A673 (cell line): ENCODE data around the gene RANBP10.

Experiments used
- EZH2 ChIP-seq: fragments of 200-600 bp; sonication (generic); IDR thresholded peaks from 2 replicates; pipeline ENCODE4 v1.6.1; 2017; ENCODE audit warnings: borderline replicate concordance, low read depth, mild to moderate bottlenecking, mixed read lengths, antibody characterized with exemption, low read length; ENCODE audit not compliant: poor library complexity, severe bottlenecking
- TF ChIP-seq, protein P1 (sequence below): fragments of 300-800, 200-600 bp; sonication (generic); conservative IDR thresholded peaks from 2 replicates; pipeline ENCODE4 v1.5.1; 2017; ENCODE audit warnings: low read depth, mild to moderate bottlenecking, antibody characterized with exemption, low read length, moderate library complexity, mixed read lengths

DNA sequence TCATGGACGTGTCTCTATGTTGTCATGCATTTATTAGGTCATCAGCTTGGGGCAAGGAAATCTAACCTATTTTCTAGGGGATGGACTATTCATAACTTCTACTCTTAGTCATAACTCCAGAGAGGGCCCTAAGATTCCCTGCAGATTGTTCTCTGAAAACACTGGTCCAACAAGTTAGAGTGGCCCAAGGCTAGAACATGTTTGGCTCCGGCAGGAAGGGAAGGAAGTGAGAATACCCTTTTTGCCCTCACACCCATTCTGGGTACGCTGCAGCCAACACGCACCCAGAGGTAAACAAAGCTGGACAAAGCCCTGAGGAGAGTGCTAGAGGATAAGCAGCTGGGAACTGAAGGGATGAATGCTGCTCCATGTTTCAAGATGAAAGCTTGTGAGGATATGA lies 129.8 kb downstream of the RANBP10 start:
- TF ChIP-seq EZH2: no peak
- TF ChIP-seq, protein P1, sequence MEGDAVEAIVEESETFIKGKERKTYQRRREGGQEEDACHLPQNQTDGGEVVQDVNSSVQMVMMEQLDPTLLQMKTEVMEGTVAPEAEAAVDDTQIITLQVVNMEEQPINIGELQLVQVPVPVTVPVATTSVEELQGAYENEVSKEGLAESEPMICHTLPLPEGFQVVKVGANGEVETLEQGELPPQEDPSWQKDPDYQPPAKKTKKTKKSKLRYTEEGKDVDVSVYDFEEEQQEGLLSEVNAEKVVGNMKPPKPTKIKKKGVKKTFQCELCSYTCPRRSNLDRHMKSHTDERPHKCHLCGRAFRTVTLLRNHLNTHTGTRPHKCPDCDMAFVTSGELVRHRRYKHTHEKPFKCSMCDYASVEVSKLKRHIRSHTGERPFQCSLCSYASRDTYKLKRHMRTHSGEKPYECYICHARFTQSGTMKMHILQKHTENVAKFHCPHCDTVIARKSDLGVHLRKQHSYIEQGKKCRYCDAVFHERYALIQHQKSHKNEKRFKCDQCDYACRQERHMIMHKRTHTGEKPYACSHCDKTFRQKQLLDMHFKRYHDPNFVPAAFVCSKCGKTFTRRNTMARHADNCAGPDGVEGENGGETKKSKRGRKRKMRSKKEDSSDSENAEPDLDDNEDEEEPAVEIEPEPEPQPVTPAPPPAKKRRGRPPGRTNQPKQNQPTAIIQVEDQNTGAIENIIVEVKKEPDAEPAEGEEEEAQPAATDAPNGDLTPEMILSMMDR: no peak
